Kidney (tissue), 14 donors: Measurements from ENCODE around the gene ASB6. TPM values are rescaled to one million over a fixed set of nuclear protein-coding genes. Genes with fewer than 3 reads are reported as not detected.

Experiments used
- DNase-seq, 5 donors: peaks; one replicate each; pipeline ENCODE4 v3.0.0-alpha.2; 2013 to 2020
- FAIRE-seq: peaks from 2 replicates; lab custom pipeline; 2012; peaks lifted over from hg19 to GRCh38; lab: Jason Lieb, UNC
- H3K27ac ChIP-seq, 2 donors: one replicate each; pipeline ENCODE4 v1.7.0; 2013; ENCODE audit warnings: low read depth in 2 of 2, low read length in 2 of 2, inconsistent platforms in 1 of 2
- H3K27me3 ChIP-seq: one replicate; pipeline ENCODE4 v1.7.1; 2013; ENCODE audit warnings: low read length, inconsistent platforms; ENCODE audit not compliant: control insufficient read depth, insufficient read depth
- H3K36me3 ChIP-seq, 3 donors: one replicate each; pipeline versions ENCODE4 v1.7.0 to v1.7.1; 2013; ENCODE audit warnings: low read length in 3 of 3, control low read depth in 1 of 3, inconsistent platforms in 1 of 3; ENCODE audit not compliant: insufficient read depth in 3 of 3, control insufficient read depth in 2 of 3
- H3K4me1 ChIP-seq, 3 donors: one replicate each; pipeline versions ENCODE4 v1.7.0 to v1.7.1; 2013; ENCODE audit warnings: low read length in 3 of 3, inconsistent platforms in 1 of 3, low read depth in 1 of 3; ENCODE audit not compliant: control insufficient read depth in 2 of 3, insufficient read depth in 2 of 3
- H3K4me3 ChIP-seq, 3 donors: one replicate each; pipeline versions ENCODE4 v1.7.0 to v1.8.1; 2013; ENCODE audit warnings: low read length in 3 of 3, control low read depth in 1 of 3, inconsistent platforms in 1 of 3
- H3K9ac ChIP-seq, 3 donors: one replicate each; pipeline versions ENCODE4 v1.7.0 to v1.7.1; 2013; ENCODE audit warnings: low read length in 3 of 3, control low read depth in 1 of 3, inconsistent platforms in 1 of 3
- H3K9me3 ChIP-seq, 3 donors: one replicate each; pipeline versions ENCODE4 v1.7.0 to v1.7.1; 2013; ENCODE audit warnings: low read length in 3 of 3, control low read depth in 1 of 3, inconsistent platforms in 1 of 3; ENCODE audit not compliant: control insufficient read depth in 2 of 3, insufficient read depth in 1 of 3
- intact Hi-C: fragments of 100-400 bp; cut with DNase I; formaldehyde crosslinking; loops from one replicate; pipeline ENCODE4 v1.11.1; 2022
- polyA plus RNA-seq: library from polyadenylated mRNA; stranded (reverse); fragments of 350-450 nt; fragmentation: Illumina TruSeq; extraction: RNeasy Lipid Tissue Mini Kit (QIAGEN cat#74804); gene quantifications from one replicate; pipeline ENCODE4 v1.2.3, GENCODE V29; 2014; ENCODE audit warnings: low read depth, low replicate concordance; ENCODE audit not compliant: insufficient read depth
- total RNA-seq: library from RNA; stranded (reverse); fragmentation: NEBNext Ultra II Directional; extraction: Animal tissue kit (Norgen Biotek cat#: 25700); gene quantifications from one replicate; pipeline ENCODE4 v1.2.1, GENCODE V29; 2021
- TF ChIP-seq, protein P1 (sequence below): IDR thresholded peaks from 3 replicates; pipeline ENCODE4 v1.5.1; 2012; ENCODE audit warnings: mild to moderate bottlenecking, moderate library complexity, borderline replicate concordance; ENCODE audit not compliant: insufficient read depth; ENCODE audit errors: extremely low read depth
- donor health status: control.
- donor health status: control.
- donor health status: control.
- donor health status: control.
- donor health status: control.
- donor health status: DM: yes; HTN: yes; CAD: no.
- donor health status: Normal renal cell carcinoma (clear cell type).

Gene ASB6
- total and polyA plus RNA-seq, 2 donors from 2014 or later, result 18.1 to 22.5 TPM

DNA sequence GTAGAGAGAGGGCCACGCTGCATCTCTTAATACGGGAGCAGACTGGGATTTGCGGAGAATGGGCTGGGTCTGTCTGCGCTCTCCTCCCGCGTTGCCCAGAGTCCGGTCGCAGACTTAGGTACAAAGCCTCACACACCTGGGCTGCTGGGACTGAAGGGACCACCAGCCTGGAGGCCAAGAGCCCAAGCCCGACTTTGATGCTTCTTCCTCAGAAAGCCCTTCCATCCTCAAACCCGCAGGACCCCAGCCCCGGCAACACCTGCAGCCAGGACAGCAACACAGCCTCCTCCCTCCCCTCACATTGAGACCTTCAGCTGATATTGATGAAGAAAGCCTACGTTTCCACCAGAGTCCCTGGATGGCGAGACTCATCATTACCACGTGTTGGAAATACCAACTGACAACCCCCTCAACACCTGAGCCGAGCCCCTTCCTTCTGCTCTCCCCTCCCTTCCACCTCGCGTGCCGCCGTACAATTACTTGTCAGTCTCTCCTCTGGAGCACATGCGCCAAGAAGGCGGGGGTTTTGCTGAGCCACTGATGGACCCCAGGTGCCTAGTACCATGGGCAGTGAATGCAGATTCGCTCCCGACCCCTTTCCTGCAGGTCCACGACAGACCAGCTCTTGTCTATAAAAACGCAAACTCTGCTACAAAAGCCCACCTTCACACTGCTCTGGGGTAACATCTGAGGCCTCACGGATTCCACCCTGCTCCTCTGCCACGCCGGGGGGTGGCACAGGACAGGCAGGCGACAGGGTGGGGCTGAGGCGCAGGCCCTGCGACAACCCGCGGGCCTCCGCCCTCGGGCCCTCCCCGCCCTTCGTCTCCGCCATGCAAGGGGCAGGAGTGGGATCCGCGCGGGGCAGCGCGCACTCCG lies 841 bp downstream of the ASB6 start:
- Histone ChIP-seq H3K4me1 (peaks cover 0 to 28% (median 8%) of the 10 kb centered on the region in 3 donors), H3K36me3 (peaks cover 0 to 27% (median 18%) of the 10 kb centered on the region in 3 donors), H3K9ac (peak overlapping the region; percentile 45 to 88 (median 74)), H3K4me3 (peak overlapping the region; percentile 73 to 90 (median 77)), H3K9me3 (no peaks in the 10 kb centered on the region), H3K27ac (peak overlapping the region; percentile 89 to 90), H3K27me3 (no peaks in the 10 kb centered on the region)
- intact Hi-C loops, result loop anchor here (10.0 kb wide), 1 partner anchor 144 kb away; no protein-coding TSS in a partner anchor
- FAIRE-seq (no peak), DNase-seq (peak in 1 of 5 donors; percentile 82)
- TF ChIP-seq, protein P1, sequence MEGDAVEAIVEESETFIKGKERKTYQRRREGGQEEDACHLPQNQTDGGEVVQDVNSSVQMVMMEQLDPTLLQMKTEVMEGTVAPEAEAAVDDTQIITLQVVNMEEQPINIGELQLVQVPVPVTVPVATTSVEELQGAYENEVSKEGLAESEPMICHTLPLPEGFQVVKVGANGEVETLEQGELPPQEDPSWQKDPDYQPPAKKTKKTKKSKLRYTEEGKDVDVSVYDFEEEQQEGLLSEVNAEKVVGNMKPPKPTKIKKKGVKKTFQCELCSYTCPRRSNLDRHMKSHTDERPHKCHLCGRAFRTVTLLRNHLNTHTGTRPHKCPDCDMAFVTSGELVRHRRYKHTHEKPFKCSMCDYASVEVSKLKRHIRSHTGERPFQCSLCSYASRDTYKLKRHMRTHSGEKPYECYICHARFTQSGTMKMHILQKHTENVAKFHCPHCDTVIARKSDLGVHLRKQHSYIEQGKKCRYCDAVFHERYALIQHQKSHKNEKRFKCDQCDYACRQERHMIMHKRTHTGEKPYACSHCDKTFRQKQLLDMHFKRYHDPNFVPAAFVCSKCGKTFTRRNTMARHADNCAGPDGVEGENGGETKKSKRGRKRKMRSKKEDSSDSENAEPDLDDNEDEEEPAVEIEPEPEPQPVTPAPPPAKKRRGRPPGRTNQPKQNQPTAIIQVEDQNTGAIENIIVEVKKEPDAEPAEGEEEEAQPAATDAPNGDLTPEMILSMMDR, result no peak

DNA sequence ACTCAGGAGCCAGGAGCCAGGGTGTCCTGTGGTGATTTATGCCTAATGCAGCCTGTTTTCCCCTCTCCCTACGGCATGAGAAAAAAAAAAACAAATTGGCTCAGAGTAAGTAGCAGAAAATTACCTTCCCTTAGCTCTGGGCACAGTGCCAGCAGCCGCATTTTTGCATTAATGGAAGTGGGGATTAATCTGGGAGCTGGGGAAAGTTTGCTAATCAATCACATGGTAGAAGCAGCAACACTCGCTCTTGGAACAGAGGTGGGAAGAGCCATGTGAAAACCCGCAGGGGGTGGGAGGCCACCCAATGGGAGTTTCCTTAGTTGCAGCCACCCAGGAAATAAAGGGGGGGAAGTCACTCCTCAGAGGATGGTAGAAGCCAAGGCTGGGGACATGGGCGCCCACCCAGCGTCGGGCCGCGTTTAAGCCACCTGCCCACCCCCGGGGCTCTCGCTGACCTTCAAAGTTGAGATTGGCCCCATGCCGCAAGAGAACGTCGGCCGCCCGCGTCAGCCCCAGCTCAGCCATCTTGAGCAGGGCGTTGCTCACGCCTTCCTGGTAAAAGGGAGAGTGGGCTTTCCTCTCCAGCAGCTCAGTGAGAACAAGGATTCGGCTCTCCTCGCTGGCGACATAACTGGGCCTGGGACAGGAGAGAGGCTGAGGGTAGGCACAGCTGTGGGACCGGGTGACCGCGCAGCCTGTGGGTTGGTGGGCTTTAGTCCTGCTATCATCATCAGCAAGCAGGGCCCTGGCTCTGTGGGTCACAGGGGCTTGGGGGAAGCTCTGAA lies 1.7 kb downstream of the ASB6 start:
- no peak for FAIRE-seq
- peak overlapping the region in 2 of 3 donors; percentile 77 to 90 for H3K4me3 ChIP-seq

DNA sequence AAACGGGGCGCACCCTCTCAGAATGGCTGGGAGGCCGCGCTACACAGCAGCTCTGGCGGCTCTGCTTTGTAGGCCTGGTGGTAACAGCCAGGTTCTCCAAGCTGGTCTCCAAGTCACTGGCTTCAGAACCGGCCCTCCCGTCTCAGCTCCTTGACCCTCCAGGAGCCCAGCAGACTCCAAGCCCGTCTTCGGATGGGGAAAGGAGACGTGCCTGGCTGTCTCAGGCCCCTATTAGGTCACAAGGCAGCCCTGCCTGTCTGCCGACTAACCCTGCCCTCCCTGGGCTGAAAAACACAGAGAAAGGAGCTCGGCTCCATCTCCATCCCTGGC lies 2.2 kb downstream of the ASB6 start:
- no peak overlapping the region for H3K9ac ChIP-seq
- peaks cover 0 to 39% (median 23%) of the 10 kb centered on the region in 3 donors for H3K36me3 ChIP-seq
- H3K27ac ChIP-seq, result peak overlapping the region; percentile 39 to 52
- H3K27me3 ChIP-seq, result no peaks in the 10 kb centered on the region
- intact Hi-C loops, result loop anchor here (10.0 kb wide), 1 partner anchor 145 kb away; no protein-coding TSS in a partner anchor
- no peak overlapping the region for H3K4me3 ChIP-seq
- TF ChIP-seq, protein P1, result no peak
- no peaks in the 10 kb centered on the region for H3K9me3 ChIP-seq
- peaks cover 0 to 28% (median 8%) of the 10 kb centered on the region in 3 donors for H3K4me1 ChIP-seq
- DNase-seq (no peak), FAIRE-seq (no peak)

More for the DNA sequence above, 1.7 kb downstream of the ASB6 start:
- DNase-seq, result peak; percentile 54 to 85 (median 75)
- intact Hi-C loops, result loop anchor here (10.0 kb wide), 1 partner anchor 145 kb away; no protein-coding TSS in a partner anchor
- H3K27me3 ChIP-seq, result no peaks in the 10 kb centered on the region
- H3K27ac ChIP-seq, result peak overlapping the region; percentile 23 to 74
- H3K4me1 ChIP-seq, result peaks cover 0 to 28% (median 8%) of the 10 kb centered on the region in 3 donors
- TF ChIP-seq, protein P1, result no peak
- H3K9me3 ChIP-seq, result no peaks in the 10 kb centered on the region
- H3K9ac ChIP-seq, result peak overlapping the region in 1 of 3 donors; percentile 88
- peaks cover 0 to 34% (median 18%) of the 10 kb centered on the region in 3 donors for H3K36me3 ChIP-seq
